GM19397 (cell line): ENCODE data around the gene VSIR.
A peak's percentile ranks its signal among the peaks of the same experiment; 100 is the strongest.

Experiments used
- ATAC-seq: cut with Tn5 transposase; IDR thresholded peaks from one replicate; pipeline ENCODE4 v1.9.1; 2021; ENCODE audit warnings: mild to moderate bottlenecking, moderate library complexity; ENCODE audit not compliant: unreplicated experiment

VSIR gene

DNA sequence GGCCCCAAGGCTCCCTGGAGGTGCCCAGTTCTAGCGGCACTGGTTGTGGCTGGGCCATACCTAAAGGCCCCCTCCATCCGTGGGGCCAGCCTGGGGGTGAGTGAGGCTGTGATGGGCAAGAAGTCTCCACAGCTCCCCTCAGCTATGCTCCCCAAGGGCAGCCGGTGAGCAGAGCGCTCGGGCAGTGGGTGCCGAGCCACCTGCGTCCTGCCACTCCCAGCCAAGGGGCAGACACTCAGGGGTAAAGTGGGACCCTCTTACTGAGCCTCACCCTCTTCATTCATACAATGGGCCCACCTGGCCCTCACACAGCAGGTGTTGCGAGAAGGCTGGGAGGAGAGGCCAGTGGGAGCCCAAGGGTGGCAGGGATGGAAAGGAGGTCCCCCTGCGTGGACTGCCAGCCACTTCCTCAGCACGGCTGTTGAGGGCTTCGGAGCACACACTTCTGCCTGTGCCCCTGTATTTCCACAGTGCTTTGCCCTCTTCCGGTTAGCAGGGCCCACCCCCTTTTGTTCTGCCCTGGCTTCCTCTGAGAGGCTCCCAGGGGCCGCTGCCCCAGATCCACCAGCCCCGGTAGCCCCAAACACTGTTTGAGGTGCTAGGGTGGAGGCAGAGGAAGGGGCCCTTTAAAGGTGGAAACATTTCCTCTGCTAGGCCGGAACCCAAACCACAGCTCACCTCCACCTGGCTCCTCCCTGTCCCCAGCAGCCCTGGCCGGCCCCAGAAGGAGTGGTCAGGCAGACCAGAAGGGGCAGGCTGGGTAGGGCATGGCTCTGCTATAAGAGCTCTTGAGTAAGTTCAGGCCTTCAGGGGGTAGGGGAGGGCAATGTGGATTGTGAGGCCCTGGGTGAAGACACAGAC, 37.4 kb downstream of the VSIR start:
- no peak for ATAC-seq

DNA sequence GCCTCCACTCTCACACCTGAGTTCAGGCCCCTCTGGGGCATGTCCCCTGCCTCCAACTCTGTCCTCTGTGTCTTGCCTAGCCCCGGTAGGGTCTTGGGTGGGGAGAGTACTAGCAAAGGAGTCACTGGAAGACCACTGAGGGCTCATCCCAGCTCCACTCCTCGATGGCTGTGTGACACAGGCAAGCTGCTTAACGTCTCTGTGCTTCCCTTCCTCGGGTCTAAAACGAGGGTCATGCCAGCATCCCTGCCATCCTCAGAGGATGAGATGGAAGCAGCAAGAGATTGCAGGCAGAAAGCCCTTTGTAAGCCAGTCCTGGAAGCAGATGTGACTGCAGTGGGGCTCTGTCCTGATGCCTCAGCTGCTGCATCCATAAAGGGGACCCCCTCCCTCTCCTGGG, 38.5 kb downstream of the VSIR start:
- no peak for ATAC-seq

DNA sequence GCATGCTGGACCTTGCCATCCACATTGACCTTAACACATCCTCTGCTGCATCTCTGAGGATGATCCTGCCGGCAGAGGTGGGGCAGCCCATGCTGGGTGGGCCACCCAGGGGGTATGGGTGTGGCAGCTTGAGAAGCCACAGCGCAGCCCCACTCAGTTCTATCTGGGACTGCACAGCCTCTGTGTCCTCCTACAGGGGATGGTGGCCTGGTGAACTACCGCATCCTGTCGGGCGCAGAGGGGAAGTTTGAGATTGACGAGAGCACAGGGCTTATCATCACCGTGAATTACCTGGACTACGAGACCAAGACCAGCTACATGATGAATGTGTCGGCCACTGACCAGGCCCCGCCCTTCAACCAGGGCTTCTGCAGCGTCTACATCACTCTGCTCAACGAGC, 41.5 kb downstream of the VSIR start:
- no peak for ATAC-seq

DNA sequence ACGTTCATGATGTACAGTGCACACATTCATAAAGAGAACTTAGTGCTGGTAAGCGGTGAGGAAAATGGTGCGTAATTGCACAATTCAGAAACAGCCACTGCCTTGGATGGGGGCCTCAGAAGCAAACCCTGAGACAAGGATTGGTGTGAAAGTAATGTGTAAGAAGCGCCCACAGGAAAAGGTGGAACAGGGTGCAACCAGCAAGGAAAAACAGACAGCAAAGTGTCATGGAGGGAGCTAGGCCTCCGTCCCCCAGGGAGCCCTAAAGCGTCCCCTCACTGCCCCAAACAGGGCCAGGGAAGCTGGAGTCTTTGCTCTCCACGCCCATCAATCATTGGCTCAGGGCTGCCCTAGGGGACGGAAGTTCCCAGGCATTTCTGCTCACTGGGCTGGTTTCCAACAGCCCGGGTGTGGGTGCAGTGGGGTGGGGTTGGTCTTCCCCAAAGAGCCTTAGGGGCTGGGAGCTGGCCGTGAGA, 44.1 kb downstream of the VSIR start:
- ATAC-seq: no peak

DNA sequence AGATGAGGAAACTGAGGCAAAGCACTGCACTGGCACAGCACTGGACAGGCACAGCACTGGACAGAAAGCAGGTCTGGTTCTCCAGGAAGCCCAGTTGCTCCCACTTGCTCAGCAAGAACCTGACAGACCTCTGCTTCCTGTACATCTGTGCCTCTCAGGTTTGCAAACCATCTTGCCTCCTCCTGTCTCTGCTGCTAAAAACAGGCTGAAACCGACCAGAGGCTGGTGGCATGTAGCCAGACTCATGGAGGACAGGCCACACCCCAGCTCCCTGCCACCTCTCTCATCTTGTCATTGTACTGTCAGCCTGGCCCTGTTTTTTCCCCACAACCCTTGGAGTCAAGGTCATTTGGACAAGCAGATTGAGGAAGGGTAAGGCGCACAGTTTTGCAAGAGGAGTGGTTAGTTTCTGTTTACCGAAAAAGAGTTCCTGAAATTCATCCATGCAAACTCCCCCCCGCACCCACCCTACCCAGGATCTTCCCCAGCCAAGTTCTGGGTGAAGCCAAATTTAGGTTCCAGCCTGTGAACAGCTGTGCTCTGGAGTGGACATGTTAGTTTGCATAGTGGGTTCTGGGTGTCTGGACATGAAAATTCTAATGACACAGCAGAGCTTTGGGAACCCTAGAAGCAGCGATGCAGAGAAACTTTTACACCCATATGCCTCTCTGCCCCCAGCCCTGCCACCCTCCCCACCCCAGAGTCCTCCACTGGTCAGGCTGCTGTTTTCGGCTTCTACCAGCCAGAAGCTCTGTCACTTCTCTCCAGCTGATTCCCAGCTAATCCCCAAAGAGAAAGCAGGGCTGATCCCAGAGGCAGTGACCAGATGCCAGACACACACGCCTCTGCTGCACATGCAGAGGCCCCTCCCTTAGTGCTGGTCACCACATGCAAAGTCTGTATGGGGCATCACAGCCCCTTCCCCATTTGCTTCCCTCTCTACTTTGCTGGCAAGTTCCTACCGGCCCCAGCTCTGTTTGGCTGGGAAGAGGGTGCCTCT, 45.3 kb downstream of the VSIR start:
- ATAC-seq: peak; percentile 63

DNA sequence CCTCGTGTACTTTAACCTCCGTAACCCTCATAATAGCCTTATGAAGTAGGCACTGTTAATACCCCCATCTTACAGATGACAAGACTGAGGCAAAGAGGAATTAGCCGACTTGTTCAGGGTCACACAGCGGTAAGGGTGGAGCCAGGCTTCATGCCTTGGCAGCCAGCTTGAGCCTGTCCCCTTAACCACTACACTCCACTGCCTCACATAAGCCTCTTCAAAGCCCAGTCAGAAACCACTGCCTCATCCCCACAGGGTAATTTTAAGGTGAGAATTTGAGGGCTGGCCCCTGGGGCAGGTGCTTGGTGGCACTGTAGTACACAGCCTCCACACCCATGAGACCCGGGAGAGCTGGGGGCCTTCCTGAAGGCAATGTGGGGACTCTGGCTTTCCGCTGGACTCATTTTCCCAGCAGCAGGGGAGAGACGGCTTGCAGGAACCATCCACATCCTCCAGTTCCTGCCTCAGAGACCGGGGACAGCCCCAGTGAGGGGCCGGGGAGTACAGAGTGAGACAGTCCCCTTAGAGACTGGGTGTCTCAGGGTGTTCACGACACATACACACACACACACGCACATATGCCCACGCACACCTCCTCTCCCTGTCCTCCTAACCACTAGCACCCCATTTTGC, 46.1 kb downstream of the VSIR start:
- ATAC-seq: peak; percentile 36

DNA sequence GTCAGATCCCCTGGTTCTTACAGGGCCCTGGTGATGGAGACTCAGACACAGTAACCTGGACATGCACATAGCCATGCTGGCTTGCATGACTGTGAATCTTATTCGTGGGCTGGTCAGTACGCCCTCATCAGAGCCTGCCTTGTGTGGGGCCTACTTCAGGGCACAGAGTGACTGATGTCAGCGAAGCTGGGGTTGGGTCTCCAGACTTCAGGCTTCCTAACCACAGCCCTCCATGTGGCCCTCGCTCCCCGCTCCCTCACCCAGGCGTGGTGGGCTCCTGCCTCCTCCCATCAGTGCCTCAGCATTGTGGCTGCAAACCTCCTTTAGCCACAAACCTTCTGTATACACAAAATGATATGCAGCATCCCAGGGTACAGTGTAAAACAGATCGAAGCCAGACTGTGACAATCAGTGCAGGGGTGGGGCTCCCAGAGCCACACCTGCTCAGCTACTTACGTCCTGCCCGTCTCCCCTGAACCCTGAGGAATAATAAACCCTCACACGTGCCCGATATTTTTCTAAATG, 46.7 kb downstream of the VSIR start:
- no peak for ATAC-seq

DNA sequence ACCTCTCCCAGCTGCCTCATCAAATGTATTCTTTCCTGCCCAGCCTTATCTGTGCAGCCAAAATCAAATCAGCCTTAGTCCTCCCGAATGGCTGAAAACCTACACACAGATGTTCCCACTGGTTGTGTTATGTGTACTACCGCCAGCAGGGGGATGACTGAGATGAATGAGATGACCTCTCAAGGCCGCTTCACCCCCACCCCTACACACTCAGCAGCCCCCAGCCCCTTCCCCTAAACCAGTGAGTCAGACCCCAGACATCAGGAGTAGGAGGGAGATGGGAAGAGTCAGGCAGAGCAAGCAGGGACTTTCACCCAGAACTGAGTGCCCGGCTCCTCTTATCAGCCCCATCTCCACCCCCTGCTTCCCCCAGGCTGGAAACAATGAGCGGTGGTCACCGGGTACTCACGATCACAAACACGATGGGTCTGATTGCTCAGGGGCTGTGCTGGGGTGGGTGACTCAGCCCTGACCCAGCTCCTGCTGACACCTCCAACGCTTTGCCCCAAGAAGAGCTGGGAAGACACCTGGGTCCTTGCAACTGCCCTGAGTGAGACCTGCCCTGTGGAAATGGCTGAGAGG, 47.2 kb downstream of the VSIR start:
- no peak for ATAC-seq

DNA sequence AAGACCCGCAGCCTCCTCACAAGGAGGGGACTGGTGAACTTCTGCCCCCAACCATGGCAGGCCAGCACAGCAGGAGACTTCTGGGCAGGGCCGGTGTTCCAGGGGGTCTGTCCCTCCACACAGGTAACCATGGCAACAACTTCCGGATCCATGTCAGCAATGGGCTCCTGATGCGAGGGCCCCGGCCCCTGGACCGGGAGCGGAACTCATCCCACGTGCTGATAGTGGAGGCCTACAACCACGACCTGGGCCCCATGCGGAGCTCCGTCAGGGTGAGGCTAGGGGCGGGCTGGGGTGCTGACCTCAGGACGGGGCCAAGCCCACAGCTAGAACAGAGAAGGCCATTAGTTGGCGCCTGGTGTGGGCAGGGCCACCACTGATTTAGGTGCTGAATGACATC, 48.1 kb downstream of the VSIR start:
- ATAC-seq: no peak

DNA sequence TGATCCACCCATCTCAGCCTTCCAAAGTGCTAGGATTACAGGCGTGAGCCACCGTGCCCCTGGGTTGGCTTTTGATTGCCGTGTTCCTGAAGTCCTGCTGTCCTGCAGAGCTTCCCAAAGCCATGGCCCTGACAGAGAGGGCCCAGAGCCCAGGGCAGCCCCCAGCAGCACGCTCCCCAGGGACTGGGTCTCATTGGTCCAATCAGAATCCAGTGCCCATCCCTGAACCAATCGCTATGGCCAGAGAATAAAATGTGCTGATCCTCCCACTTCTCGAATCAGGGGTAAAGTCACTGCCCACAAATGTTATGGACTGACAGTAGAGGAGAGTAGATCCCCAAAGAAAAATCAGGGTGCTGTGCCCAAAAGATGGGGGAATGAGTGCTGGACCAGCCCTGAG, 48.8 kb downstream of the VSIR start:
- ATAC-seq: no peak

DNA sequence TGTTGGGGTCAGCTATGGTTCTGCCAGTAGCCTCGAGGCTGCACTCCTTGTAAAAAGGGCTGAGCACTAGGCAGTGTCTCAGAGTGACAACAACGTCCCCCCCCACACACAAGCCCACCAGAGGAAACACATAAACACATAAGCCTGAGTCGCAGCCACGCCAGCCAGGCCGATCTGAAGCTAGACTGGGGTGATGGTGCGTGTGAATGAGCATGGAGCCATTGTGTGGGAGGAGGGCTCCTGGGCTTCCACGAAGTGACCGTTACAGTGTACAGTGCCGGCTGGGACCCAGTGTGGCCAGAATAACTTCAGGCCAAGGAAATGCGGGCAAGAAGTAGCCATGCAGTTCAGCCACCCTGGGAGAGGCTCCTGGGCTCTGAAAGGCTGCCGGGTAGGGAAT, 50.0 kb downstream of the VSIR start:
- no peak for ATAC-seq

DNA sequence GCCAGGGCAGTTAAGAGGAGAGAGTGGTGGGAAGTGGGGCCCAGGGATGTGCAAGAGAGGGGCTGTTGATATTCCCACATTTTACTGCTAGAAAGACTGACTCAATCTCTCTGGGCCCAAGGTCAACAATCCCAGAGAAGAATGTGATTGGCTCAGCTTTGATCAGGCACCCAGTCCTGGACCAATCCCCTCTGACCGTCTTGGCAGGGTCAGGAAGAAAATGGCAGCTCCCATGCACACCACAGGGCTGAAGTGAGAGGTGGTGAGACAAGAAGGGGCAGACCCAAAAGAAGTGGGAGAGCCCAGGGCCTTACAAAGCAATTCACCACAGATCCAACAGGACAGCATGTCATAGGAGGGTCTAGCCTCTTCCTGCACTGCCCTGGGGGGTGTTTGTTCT, 50.5 kb downstream of the VSIR start:
- no peak for ATAC-seq

DNA sequence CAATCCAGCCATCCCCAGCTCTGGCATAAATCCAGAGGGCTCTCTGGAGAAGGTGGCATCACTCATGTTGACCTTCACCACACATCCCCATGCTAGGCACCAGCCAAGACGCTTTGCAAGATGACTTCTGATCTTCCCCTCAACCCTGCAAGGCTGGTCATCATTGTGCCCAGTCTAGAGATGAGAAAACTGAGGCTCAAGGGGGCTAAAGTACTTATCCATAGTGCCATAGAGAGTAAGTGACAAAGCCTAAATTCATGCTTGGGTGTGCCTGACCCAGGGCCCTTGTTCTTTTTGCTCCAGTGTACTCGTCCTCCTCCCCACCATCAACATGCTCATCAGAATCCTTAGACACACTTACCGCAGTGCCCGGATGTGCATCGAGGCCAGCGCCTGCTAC, 52.0 kb downstream of the VSIR start:
- no peak for ATAC-seq

DNA sequence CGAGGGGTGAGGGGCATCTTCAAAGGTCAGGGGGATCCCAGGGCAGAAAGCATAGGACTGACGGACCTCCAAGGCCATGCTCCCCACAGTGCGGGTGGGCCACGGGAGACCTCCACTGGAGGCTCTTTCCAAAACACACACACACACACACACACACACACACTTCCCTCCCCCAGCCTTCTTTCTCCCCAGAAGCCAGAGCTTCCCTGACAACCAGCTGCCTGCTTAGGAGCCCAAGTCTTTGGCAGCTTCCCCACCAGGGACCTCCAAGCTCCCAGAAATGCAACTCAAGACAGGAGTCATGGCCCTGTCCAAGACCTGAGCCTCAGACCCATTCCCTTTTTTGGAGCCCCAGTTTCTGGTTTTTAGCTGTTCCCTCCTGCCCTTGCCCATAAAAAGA, 53.0 kb downstream of the VSIR start:
- no peak for ATAC-seq

DNA sequence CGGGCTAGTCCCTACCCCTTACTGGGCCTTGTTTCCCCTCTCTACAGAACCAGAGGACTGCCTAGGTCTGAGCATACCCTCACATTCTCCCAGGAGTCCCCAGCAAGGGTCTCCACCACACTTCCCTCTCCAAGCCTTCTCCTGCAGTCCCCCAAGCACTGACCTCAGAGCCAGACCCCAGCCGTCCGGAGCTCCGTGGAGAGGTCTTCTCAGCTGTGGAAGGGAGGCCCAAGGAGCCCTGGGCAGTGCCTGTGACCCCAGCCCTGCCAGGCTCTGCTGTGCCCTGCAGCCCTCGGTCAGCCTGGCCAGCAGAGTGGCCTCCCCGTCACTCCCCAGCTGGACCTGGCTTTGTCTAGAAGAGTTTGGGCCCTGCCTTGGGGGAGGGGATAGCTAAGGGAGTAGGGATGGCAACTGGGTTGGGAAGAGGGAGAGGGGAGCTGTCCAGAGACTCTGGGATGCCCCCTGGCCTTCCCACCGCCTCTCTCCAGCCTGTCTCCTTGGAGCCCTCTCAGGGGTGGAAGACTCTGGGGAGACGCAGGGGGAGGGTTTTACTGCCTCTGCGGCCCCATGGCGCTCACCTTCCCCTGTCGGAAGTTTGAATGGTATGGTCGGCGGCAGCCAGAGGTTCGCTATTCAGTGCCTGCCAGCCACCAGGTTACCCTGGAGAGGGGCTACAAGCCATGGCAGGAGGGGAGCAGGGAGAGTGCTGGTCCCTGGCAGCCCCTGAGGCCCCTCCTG, 53.7 kb downstream of the VSIR start, which contains the start of gene C10orf105:
TSS of gene C10orf105 (minus strand) at position 315 of the 738 bp plus-strand sequence. CDS start 3,441 bp downstream, outside the sequence.
- no peak for ATAC-seq

DNA sequence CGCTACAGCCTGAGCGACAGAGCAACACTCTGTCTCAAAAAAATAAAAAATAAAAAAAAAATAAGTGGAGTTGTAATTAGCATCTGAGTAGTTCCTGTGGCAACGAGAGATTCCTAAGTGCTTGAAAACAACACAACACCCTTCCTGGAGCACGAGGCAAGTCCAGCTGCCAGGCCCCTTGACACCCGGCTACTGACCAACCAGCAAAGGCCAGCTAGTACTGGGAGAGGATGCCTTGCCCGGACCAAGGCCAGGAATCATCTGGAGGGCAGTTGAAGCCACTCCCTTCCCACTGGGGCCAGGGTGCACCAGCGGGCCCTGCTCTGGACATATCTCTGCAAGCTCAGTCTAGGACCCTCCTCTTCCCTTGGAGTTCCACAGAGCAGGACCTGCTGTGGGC, 54.3 kb downstream of the VSIR start:
- ATAC-seq: no peak

DNA sequence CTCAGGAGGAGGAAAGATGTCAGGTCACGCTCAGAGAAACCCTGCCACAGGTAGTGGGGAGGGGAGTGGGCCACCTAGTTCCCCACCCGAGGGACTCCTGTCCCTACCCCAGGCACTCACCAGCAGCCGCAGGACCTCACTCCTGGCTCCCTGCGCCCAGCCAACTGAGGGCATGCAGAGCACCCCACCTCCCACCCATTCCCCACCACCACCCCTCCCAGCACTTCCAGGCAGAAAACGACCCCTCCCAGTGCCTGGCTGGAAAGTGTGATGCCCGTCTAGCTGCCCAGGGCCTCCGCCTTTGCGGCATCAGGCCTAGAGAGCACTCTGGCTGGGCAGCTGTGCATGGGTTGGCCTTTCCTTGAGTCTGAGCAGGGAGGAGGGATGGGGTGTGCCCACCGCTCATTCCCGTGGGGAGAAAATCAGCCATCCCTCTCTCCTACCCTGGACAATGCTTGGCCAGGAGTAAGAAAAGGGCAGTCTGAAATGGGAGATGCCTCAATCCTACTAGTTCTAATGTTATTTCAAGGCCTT, 55.1 kb downstream of the VSIR start:
- no peak for ATAC-seq

DNA sequence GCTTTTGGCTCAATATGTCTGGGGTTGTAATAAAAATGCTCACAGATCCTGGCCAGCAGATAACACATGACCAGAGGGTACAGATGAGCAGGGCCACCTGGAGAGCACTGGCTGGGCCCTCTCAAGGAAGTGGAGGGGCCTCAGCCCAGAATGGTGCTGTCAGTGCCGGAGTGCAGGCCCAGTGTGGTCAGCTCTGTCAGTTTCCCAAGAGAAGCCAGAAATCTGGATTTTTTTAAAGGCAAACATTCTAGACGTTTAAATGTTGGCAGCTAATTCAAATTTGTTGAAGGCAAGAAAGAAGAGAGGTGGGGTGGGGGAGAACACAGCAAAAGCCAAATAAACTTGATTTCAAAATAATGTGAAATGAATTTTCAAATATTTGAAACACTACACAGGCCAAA, 55.8 kb downstream of the VSIR start:
- no peak for ATAC-seq

DNA sequence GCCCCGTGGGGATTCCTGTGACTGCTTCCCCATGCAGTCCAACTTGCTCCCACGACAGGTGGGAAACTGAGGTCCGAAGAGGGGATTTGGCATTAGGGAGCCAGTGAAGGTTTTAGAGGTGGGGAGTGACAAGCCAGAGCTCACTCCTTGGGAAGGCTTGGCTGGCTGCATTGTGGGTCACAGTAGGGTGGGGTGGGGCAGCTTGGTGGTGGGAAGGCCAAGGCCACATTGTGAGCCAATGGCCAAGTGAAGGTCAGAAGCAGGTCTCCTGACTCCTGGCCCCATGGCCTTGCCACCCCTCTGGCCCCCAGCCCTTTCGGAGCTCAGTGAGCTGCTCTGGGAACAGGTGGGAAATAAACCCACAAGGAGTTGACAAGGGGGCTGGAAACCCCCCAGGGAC, 56.3 kb downstream of the VSIR start:
- ATAC-seq: no peak

DNA sequence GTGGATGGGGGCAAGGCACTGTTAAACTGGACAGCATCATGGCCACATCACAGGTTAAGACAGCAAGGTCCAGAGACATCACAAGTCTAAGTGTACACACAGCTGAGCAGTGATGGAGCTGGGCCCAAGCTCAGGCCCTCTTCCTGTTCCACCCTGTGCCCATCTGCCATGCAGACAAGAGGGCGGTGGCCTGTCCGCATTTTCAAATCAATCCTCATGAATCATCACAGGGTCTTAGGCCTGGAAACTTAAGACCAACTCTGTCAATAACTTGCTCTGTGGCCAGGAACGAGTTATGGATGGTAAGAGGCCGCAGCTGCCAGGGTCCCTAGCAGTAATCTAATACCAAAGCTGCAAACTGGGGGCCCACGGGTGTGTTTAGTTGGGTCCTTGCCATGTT, 56.9 kb downstream of the VSIR start:
- no peak for ATAC-seq
